ENCODE measurements around the gene MS4A1. TPM values are rescaled to one million over a fixed set of nuclear protein-coding genes. Genes with fewer than 3 reads are reported as not detected.

The MS4A1 gene
- total and polyA plus RNA-seq, 10 donors: 237 to 1,116 (median 425) TPM

DNA sequence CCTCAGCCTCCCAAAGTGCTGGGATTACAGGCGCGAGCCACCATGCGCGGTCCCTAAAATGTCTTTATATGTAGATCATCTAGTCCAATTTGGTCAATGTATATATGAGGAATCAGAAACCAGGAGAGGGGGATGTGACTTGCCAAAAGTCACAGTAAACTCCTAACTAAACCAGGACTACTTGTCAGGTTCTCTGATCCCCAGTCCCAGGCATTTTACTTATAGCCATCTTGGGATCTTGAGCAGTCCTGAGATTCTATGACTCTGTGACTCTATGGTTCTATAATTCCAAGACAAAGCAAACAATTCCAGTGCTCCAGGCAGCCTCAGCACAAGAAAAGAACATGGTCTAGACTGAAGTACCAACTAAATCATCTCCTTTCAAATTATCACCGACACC, 26.4 kb upstream of the MS4A1 start, which contains the start of gene MS4A5:
MS4A5 (plus strand) TSS at position 301 of the 400 bp plus-strand sequence. CDS start 103 bp downstream, outside the sequence.
- no peak for DNase-seq
- no peaks in the 10 kb centered on the region for H3K4me1 ChIP-seq
- H3K4me3 ChIP-seq: no peak within 1 kb of the TSS
- TF ChIP-seq, protein P1, sequence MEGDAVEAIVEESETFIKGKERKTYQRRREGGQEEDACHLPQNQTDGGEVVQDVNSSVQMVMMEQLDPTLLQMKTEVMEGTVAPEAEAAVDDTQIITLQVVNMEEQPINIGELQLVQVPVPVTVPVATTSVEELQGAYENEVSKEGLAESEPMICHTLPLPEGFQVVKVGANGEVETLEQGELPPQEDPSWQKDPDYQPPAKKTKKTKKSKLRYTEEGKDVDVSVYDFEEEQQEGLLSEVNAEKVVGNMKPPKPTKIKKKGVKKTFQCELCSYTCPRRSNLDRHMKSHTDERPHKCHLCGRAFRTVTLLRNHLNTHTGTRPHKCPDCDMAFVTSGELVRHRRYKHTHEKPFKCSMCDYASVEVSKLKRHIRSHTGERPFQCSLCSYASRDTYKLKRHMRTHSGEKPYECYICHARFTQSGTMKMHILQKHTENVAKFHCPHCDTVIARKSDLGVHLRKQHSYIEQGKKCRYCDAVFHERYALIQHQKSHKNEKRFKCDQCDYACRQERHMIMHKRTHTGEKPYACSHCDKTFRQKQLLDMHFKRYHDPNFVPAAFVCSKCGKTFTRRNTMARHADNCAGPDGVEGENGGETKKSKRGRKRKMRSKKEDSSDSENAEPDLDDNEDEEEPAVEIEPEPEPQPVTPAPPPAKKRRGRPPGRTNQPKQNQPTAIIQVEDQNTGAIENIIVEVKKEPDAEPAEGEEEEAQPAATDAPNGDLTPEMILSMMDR (IDR thresholded peaks at IDR 0.05 in 8 of 11, conservative IDR thresholded peaks at IDR 0.05 in 3 of 11): no peak
- TF ChIP-seq POLR2AphosphoS5 (IDR thresholded peaks at IDR 0.05): no peak
- no peak for TF ChIP-seq POLR2A (IDR thresholded peaks at IDR 0.05)
- no peaks in the 10 kb centered on the region for H3K27me3 ChIP-seq (replicated peaks in 1 of 7)
- 96 to 99% (median 97%) methylated on average over 5 of the region's 5 CpGs for WGBS, 5 donors
- no peak within 1 kb of the TSS for H3K27ac ChIP-seq
- H3K36me3 ChIP-seq: no peaks in the 10 kb centered on the region
- H3K9me3 ChIP-seq: no peaks in the 10 kb centered on the region
- intact Hi-C loops (cut with DNase I; ENCODE audit: low total_unique reads): no loop called here

DNA sequence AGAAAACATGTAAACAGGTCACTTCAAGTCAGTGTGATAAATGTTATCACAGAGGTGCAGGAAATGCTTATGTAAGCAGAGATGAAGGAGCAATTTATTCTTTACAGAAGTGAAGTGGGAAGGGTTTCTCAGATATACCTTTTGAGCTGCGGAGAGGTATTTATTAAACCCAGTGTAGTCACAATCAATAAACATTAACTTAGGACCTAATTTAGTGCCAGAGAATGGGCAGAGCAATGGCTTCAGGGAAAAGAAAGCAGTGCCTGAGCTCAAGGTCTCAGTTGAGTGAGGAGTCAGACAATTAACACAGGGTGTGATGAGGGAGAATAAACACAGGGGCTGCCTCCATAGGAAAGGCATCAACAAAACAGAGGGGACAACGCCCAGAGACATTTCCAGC, 24.4 kb upstream of the MS4A1 start:
- H3K4me1 ChIP-seq: no peaks in the 10 kb centered on the region
- H3K9me3 ChIP-seq: no peaks in the 10 kb centered on the region
- no peaks in the 10 kb centered on the region for H3K36me3 ChIP-seq
- H3K27ac ChIP-seq: no peak overlapping the region
- intact Hi-C loops (cut with DNase I; ENCODE audit: low total_unique reads): no loop called here
- no peaks in the 10 kb centered on the region for H3K27me3 ChIP-seq (replicated peaks in 1 of 7)
- no peak for DNase-seq
- 71 to 85% (median 80%) methylated on average over 2 of the region's 2 CpGs for WGBS, 5 donors
- TF ChIP-seq POLR2A (IDR thresholded peaks at IDR 0.05): no peak
- no peak for TF ChIP-seq POLR2AphosphoS5 (IDR thresholded peaks at IDR 0.05)
- TF ChIP-seq, protein P1 (IDR thresholded peaks at IDR 0.05 in 8 of 11, conservative IDR thresholded peaks at IDR 0.05 in 3 of 11): no peak
- H3K4me3 ChIP-seq: no peak overlapping the region

DNA sequence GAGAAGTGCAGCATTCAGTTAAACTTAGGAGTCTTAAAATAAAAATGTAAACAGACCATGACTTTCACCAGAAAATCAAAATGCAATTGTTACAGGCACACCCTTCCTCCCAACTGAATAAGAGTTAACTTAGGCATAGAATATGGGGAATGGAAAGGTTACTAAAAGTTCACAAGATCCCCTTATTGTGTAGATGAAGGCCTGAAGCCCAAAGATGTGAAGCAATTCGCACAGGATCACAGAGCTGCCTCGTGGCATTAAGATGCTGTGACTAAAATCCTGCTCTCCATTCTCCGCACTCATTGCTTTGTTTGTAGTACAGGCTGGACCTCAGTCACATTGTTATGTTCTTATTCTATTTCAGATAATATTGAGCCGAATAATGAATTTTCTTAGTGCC, 22.2 kb upstream of the MS4A1 start:
- WGBS, 5 donors: 74 to 87% (median 80%) methylated on average over 4 of the region's 4 CpGs

DNA sequence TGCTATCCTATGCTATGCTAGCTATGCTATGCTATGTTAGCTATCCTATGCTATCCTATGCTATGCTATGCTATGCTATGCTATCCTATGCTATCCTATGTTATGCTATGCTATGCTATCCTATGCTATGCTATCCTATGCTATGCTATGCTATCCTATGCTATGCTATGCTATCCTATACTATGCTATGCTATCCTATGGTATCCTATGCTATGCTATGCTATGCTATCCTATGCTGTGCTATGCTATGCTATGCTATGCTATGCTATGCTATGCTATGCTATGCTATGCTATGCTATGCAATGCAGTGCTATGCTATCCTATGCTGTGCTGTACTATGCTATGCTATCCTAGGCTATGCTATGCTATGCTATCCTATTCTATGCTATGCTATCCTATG, 8.6 kb upstream of the MS4A1 start:
- no peak for TF ChIP-seq POLR2AphosphoS5 (IDR thresholded peaks at IDR 0.05)
- no peak for TF ChIP-seq POLR2A (IDR thresholded peaks at IDR 0.05)
- TF ChIP-seq, protein P1 (IDR thresholded peaks at IDR 0.05 in 8 of 11, conservative IDR thresholded peaks at IDR 0.05 in 3 of 11): no peak
- intact Hi-C loops (cut with DNase I; ENCODE audit: low total_unique reads): no loop called here
- no peaks in the 10 kb centered on the region for H3K27me3 ChIP-seq (replicated peaks in 1 of 7)
- H3K9me3 ChIP-seq: no peaks in the 10 kb centered on the region
- peaks cover 0 to 36% (median 19%) of the 10 kb centered on the region in 6 donors for H3K4me1 ChIP-seq
- peak overlapping the region in 1 of 8 donors; percentile 40 for H3K27ac ChIP-seq
- no peaks in the 10 kb centered on the region for H3K36me3 ChIP-seq
- no peak for DNase-seq
- peak overlapping the region in 2 of 8 donors; percentile 33 to 64 for H3K4me3 ChIP-seq

More for the DNA sequence above, 22.2 kb upstream of the MS4A1 start:
- intact Hi-C loops (cut with DNase I; ENCODE audit: low total_unique reads): no loop called here
- H3K36me3 ChIP-seq: no peaks in the 10 kb centered on the region
- no peaks in the 10 kb centered on the region for H3K27me3 ChIP-seq (replicated peaks in 1 of 7)
- H3K27ac ChIP-seq: no peak overlapping the region
- H3K4me1 ChIP-seq: no peaks in the 10 kb centered on the region
- no peak overlapping the region for H3K4me3 ChIP-seq
- no peak for TF ChIP-seq POLR2AphosphoS5 (IDR thresholded peaks at IDR 0.05)
- TF ChIP-seq POLR2A (IDR thresholded peaks at IDR 0.05): no peak
- TF ChIP-seq, protein P1 (IDR thresholded peaks at IDR 0.05 in 8 of 11, conservative IDR thresholded peaks at IDR 0.05 in 3 of 11): no peak
- no peak for DNase-seq
- no peaks in the 10 kb centered on the region for H3K9me3 ChIP-seq
